Breast epithelium (tissue), 4 donors: Measurements from ENCODE around the gene FMNL2. TPM values are rescaled to one million over a fixed set of nuclear protein-coding genes. Genes with fewer than 3 reads are reported as not detected.

Source experiments
- DNase-seq, 2 donors: peaks; one replicate each; pipeline ENCODE4 v3.0.0-alpha.2; 2019; ENCODE audit warnings: low spot score in 2 of 2
- H3K27ac ChIP-seq, 2 donors: fragments of 200-600 bp; sonication (generic) in 1 of 2; one replicate each; pipeline ENCODE4 v1.5.1; 2016 to 2019; ENCODE audit warnings: mild to moderate bottlenecking in 1 of 2
- H3K27me3 ChIP-seq, 2 donors: fragments of 200-600 bp; sonication (generic) in 1 of 2; one replicate each; pipeline versions ENCODE4 v1.5.1 to v1.6.0; 2017 to 2019; ENCODE audit warnings: control low read depth in 1 of 2, mild to moderate bottlenecking in 1 of 2
- H3K36me3 ChIP-seq: fragments of 200-600 bp; one replicate; pipeline ENCODE4 v1.5.1; 2019
- H3K4me1 ChIP-seq, 2 donors: fragments of 200-600 bp; sonication (generic); one replicate each; pipeline ENCODE4 v1.5.1; 2016 to 2019; ENCODE audit warnings: control low read depth in 1 of 2
- H3K4me3 ChIP-seq, 3 donors: fragments of 200-600 bp; sonication (generic); 1 replicate in 2 of 3; 2 replicates in 1 of 3; pipeline ENCODE4 v1.5.1; 2016 to 2019; ENCODE audit warnings: mild to moderate bottlenecking in 3 of 3, moderate library complexity in 2 of 3
- H3K9me3 ChIP-seq, 2 donors: fragments of 200-600 bp; sonication (generic) in 1 of 2; one replicate each; pipeline ENCODE4 v1.5.1; 2016 to 2019; ENCODE audit warnings: control low read depth in 1 of 2
- CTCF ChIP-seq, 3 donors: fragments of 450-650 bp; IDR thresholded peaks; one replicate each; pipeline ENCODE4 v1.5.1; 2016 to 2017; ENCODE audit warnings: antibody characterized with exemption in 3 of 3, mild to moderate bottlenecking in 3 of 3, moderate library complexity in 3 of 3
- POLR2A ChIP-seq: fragments of 450-650 bp; IDR thresholded peaks from one replicate; pipeline ENCODE4 v1.6.1; 2016; ENCODE audit warnings: antibody characterized with exemption, mild to moderate bottlenecking, moderate library complexity
- POLR2AphosphoS5 ChIP-seq, 3 donors: sonication (generic); formaldehyde crosslinking; IDR thresholded peaks; one replicate each; pipeline ENCODE4 v1.6.1; 2017; ENCODE audit warnings: antibody characterized with exemption in 3 of 3
- intact Hi-C: fragments of 100-400 bp; cut with DNase I; formaldehyde crosslinking; loops from one replicate; pipeline ENCODE4 v1.15.1; 2023; ENCODE audit warnings: low total_unique reads
- total RNA-seq, 3 donors: library from RNA; depleted of rRNA; stranded (reverse); fragments of >200 nt; gene quantifications; one replicate each; pipeline ENCODE4 v1.1.0, GENCODE V29; 2016

FMNL2 gene
- total RNA-seq, 3 donors from 2014 or later, result 36.1 to 78.1 (median 40.0) TPM

DNA sequence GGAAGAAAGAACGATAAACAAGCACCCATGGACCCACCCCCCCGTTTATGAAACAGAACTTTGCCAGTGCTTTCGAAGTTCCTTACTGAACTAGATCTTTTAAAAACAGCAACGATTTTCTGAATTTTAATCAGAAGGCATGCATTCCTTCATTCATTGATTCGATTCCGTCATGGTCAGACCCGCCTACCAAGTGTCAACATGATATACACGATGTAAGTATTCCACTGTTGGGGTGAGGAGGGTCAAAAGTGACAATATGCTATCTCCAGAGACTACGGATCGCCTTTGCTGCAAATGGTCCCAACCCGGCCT is 316 bp upstream of the FMNL2 start:
- Histone ChIP-seq H3K4me3 (peak overlapping the region; percentile 88 to 96 (median 95)), H3K27ac (peak overlapping the region; percentile 72 to 89), H3K36me3 (no peaks in the 10 kb centered on the region), H3K9me3 (no peaks in the 10 kb centered on the region), H3K4me1 (no peaks in the 10 kb centered on the region), H3K27me3 (no peaks in the 10 kb centered on the region)
- DNase-seq, result no peak
- intact Hi-C loops, result no loop called here
- TF ChIP-seq CTCF (IDR thresholded peaks at IDR 0.05), result no peak
- no peak for TF ChIP-seq POLR2A
- no peak for TF ChIP-seq POLR2AphosphoS5 (IDR thresholded peaks at IDR 0.05)

DNA sequence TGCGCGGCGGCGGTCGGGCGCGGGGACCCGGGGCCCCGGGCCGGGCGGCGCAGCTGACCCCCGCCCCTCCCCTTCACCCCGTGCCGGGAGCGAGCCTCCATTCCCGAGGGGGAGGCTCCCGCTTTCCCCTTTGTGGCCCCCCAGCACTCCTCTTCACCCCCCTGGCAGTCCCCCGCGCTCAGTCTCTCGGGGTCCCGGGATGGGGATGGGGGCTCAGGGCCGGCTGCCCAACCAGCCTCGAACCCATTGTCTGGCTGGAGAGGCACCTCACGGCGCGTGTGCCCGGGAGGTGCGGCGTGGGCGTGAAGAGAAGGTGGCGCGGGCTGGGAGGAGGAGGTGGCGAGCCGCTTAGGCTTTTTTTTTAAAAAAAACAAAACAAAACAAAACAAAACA is 748 bp downstream of the FMNL2 start:
- Histone ChIP-seq H3K4me3 (peak overlapping the region; percentile 88 to 96 (median 95)), H3K27me3 (no peaks in the 10 kb centered on the region), H3K36me3 (no peaks in the 10 kb centered on the region), H3K4me1 (no peaks in the 10 kb centered on the region), H3K9me3 (no peaks in the 10 kb centered on the region), H3K27ac (peak overlapping the region; percentile 72 to 89)
- no peak for TF ChIP-seq POLR2A
- TF ChIP-seq CTCF (IDR thresholded peaks at IDR 0.05), result no peak
- TF ChIP-seq POLR2AphosphoS5 (IDR thresholded peaks at IDR 0.05), result no peak
- intact Hi-C loops, result no loop called here
- no peak for DNase-seq

- Histone ChIP-seq H3K36me3 (no peaks in the 10 kb centered on the region), H3K27ac (peak overlapping the region; percentile 72 to 89), H3K9me3 (no peaks in the 10 kb centered on the region), H3K27me3 (no peaks in the 10 kb centered on the region), H3K4me1 (no peaks in the 10 kb centered on the region), H3K4me3 (peak overlapping the region; percentile 88 to 96 (median 95))
- intact Hi-C loops, result no loop called here
- peak in 1 of 2 donors; percentile 34 for DNase-seq
- TF ChIP-seq POLR2A, result no peak
- TF ChIP-seq POLR2AphosphoS5 (IDR thresholded peaks at IDR 0.05), result no peak
- no peak for TF ChIP-seq CTCF (IDR thresholded peaks at IDR 0.05)
These were observed 1.3 kb downstream of the FMNL2 start for GRCh38 chr2:152336119-152336853.

GRCh38 chr2:152336854-152337510 is 2.0 kb downstream of the FMNL2 start:
- peak overlapping the region; percentile 88 to 96 (median 95) for H3K4me3 ChIP-seq
- no peak for TF ChIP-seq POLR2AphosphoS5 (IDR thresholded peaks at IDR 0.05)
- TF ChIP-seq CTCF (IDR thresholded peaks at IDR 0.05), result no peak
- TF ChIP-seq POLR2A, result no peak
- intact Hi-C loops, result no loop called here
- H3K27me3 ChIP-seq, result no peaks in the 10 kb centered on the region
- no peak for DNase-seq
- no peaks in the 10 kb centered on the region for H3K36me3 ChIP-seq
- H3K9me3 ChIP-seq, result no peaks in the 10 kb centered on the region
- no peaks in the 10 kb centered on the region for H3K4me1 ChIP-seq
- H3K27ac ChIP-seq, result peak overlapping the region; percentile 72 to 89

GRCh38 chr2:152337511-152337903 is 2.5 kb downstream of the FMNL2 start:
- TF ChIP-seq POLR2AphosphoS5 (IDR thresholded peaks at IDR 0.05), result no peak
- no peaks in the 10 kb centered on the region for H3K36me3 ChIP-seq
- no peaks in the 10 kb centered on the region for H3K9me3 ChIP-seq
- H3K27me3 ChIP-seq, result no peaks in the 10 kb centered on the region
- H3K27ac ChIP-seq, result no peak overlapping the region
- intact Hi-C loops, result no loop called here
- no peaks in the 10 kb centered on the region for H3K4me1 ChIP-seq
- DNase-seq, result no peak
- peak overlapping the region; percentile 88 to 96 (median 95) for H3K4me3 ChIP-seq
